ENCODE results near the gene CCDC93.
A peak's percentile ranks its signal among the peaks of the same experiment; 100 is the strongest.

- TF ChIP-seq CTCF (IDR thresholded peaks at IDR 0.05; ENCODE audit: low read depth, low read length) (peak; percentile 87), EZH2phosphoT487 (IDR thresholded peaks at IDR 0.05; ENCODE audit: low read depth) (no peak)
These were observed 18.5 kb upstream of the CCDC93 start for GRCh38 chr2:118032169-118033013.

Measured in OCI-LY3 (cell line).